Neutrophil (primary cell): Measurements from ENCODE around the gene RASEF.

Source experiments
- H3K27ac ChIP-seq: fragments of 200-600 bp; sonication (generic); 2 replicates; pipeline ENCODE4 v1.5.1; 2016; ENCODE audit warnings: mild to moderate bottlenecking, moderate library complexity
- H3K27me3 ChIP-seq: fragments of 200-600 bp; sonication (generic); 2 replicates; pipeline ENCODE4 v1.6.0; 2016; ENCODE audit warnings: mild to moderate bottlenecking
- H3K36me3 ChIP-seq: fragments of 200-600 bp; sonication (generic); 2 replicates; pipeline ENCODE4 v1.5.1; 2017
- H3K4me1 ChIP-seq, 2 experiments: fragments of 200-600 bp in 1 of 2; sonication (generic) in 1 of 2; 1 replicate in 1 of 2; 2 replicates in 1 of 2; pipeline versions ENCODE4 v1.5.1 to v1.6.1; 2013 to 2016; ENCODE audit warnings: low read depth in 1 of 2, low read length in 1 of 2, mild to moderate bottlenecking in 1 of 2, moderate library complexity in 1 of 2; ENCODE audit not compliant: control insufficient read depth in 1 of 2, insufficient read depth in 1 of 2
- H3K4me3 ChIP-seq, 2 experiments: fragments of 200-600 bp in 1 of 2; sonication (generic) in 1 of 2; 1 replicate in 1 of 2; 2 replicates in 1 of 2; pipeline ENCODE4 v1.5.1; 2013 to 2016; ENCODE audit warnings: low read depth in 1 of 2, low read length in 1 of 2, mild to moderate bottlenecking in 1 of 2, moderate library complexity in 1 of 2
- H3K9me3 ChIP-seq: fragments of 200-600 bp; sonication (generic); 2 replicates; pipeline ENCODE4 v1.5.1; 2016
- CTCF ChIP-seq: fragments of 200-600 bp; sonication (generic); IDR thresholded peaks from 2 replicates; pipeline ENCODE4 v1.5.1; 2016; ENCODE audit warnings: antibody characterized with exemption

RASEF gene

DNA sequence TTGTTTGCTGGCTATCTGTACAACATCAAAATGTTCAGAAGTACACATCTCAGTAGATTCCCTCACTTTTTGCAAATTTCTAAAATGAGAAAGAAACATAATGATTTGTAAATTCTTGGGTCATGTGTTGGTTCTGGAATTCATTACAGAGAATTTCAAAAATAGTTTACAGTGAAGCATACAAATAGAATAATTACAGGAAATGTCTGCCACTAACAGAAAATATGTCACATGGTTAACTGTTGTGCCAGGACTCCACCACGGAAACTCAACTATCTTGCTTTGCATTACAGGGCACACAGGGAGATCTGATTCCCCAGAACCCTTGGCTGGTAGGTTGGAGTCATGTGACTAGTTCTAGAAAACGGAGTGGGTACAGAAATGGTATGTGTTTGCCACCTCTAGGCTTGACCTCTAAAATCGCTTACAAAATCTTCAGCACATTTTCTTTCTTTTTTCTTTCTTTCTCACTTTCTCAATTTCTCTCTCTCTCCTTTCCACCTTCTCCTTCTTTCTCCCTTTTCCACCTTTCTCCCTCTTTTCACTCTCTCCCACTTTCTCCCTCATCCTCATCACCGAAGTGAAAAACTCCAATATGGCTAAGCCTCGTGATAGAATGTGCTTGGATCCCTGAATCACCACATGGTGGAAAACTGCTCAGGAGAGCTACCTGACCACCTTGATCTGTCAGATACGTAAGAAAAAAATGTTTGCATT lies 32.4 kb downstream of the RASEF start:
- TF ChIP-seq CTCF = no peak
- no peaks in the 10 kb centered on the region for H3K9me3 ChIP-seq
- H3K27ac ChIP-seq = no peak overlapping the region
- no peak overlapping the region for H3K4me3 ChIP-seq
- H3K27me3 ChIP-seq = no peaks in the 10 kb centered on the region
- no peaks in the 10 kb centered on the region for H3K36me3 ChIP-seq
- H3K4me1 ChIP-seq = no peaks in the 10 kb centered on the region

DNA sequence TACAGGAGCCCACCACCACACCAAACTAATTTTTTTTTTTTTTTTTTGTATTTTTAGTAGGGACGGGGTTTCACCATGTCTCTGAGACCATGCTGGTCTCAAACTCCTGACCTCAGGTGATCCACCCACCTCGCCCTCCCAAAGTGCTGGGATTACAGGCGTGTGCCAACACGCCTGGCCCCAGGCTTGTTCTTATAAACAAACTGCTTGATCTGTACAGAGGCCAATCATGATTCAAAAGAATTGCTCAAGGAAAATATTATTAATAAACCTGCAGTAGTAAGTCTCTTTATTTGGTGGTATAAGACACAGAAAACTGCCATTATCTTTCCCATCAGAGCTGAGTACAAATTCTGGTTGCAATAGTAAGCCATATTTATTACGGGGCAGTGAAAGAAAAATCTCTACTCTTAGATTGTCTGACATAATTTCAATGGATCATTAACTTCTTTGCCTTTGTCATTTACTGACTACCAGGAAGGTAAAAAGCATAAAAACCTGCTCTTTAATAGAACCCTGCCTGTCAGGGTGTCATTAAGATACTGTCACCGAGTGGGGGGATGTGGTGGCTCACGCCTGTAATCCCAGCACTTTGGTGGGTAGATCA lies 33.3 kb downstream of the RASEF start:
- Histone ChIP-seq H3K4me3 (no peak overlapping the region), H3K27me3 (no peaks in the 10 kb centered on the region), H3K27ac (no peak overlapping the region), H3K9me3 (no peaks in the 10 kb centered on the region), H3K36me3 (no peaks in the 10 kb centered on the region), H3K4me1 (no peaks in the 10 kb centered on the region)
- no peak for TF ChIP-seq CTCF

- H3K9me3 ChIP-seq = no peaks in the 10 kb centered on the region
- H3K4me1 ChIP-seq = no peaks in the 10 kb centered on the region
- no peak overlapping the region for H3K27ac ChIP-seq
- H3K27me3 ChIP-seq = no peaks in the 10 kb centered on the region
- TF ChIP-seq CTCF = no peak
- no peak overlapping the region for H3K4me3 ChIP-seq
- H3K36me3 ChIP-seq = no peaks in the 10 kb centered on the region
Observed at GRCh38 chr9:83027153-83027891, 35.6 kb downstream of the RASEF start.

GRCh38 chr9:83024506-83025125 lies 38.3 kb downstream of the RASEF start:
- H3K4me1 ChIP-seq = no peaks in the 10 kb centered on the region
- H3K27me3 ChIP-seq = no peaks in the 10 kb centered on the region
- H3K27ac ChIP-seq = no peak overlapping the region
- H3K36me3 ChIP-seq = no peaks in the 10 kb centered on the region
- no peak for TF ChIP-seq CTCF
- H3K9me3 ChIP-seq = no peaks in the 10 kb centered on the region
- no peak overlapping the region for H3K4me3 ChIP-seq

- Histone ChIP-seq H3K27me3 (no peaks in the 10 kb centered on the region), H3K4me3 (no peak overlapping the region), H3K27ac (no peak overlapping the region), H3K36me3 (no peaks in the 10 kb centered on the region), H3K4me1 (no peaks in the 10 kb centered on the region), H3K9me3 (no peaks in the 10 kb centered on the region)
- no peak for TF ChIP-seq CTCF
Observed at GRCh38 chr9:83023151-83023550, 39.8 kb downstream of the RASEF start.
